DMS53 (cell line): Measurements from ENCODE around the gene DTYMK.

Experiments
- DNase-seq: peaks from one replicate; lab custom pipeline; 2025; lab: John Stamatoyannopoulos, UW

The DTYMK gene

GRCh38 chr2:241686650-241687425 is at the start of gene DTYMK:
Gene DTYMK (minus strand): TSS chr2:241686815. CDS start chr2:241686783, 32 bp downstream.
- peak; percentile 97 for DNase-seq

- DNase-seq: no peak
Measured at GRCh38 chr2:241736111-241736510, 49.5 kb upstream of the DTYMK start.

- peak; percentile 90 for DNase-seq
Measured at GRCh38 chr2:241734467-241735208, 48.0 kb upstream of the DTYMK start, which contains the start of gene D2HGDH. Gene D2HGDH (plus strand): TSS chr2:241734630. CDS start chr2:241735225, 595 bp downstream.

- no peak for DNase-seq
Measured at GRCh38 chr2:241734208-241734466, 47.5 kb upstream of the DTYMK start.

GRCh38 chr2:241733391-241734207 is 47.0 kb upstream of the DTYMK start:
- DNase-seq: peak; percentile 15

GRCh38 chr2:241732513-241733186 is 46.0 kb upstream of the DTYMK start:
- DNase-seq: peak; percentile 58

- no peak for DNase-seq
Measured at GRCh38 chr2:241730671-241731293, 44.2 kb upstream of the DTYMK start.

- no peak for DNase-seq
Measured at GRCh38 chr2:241729868-241730267, 43.3 kb upstream of the DTYMK start.

GRCh38 chr2:241728627-241729026 is 42.0 kb upstream of the DTYMK start:
- DNase-seq: no peak

- DNase-seq: no peak
Measured at GRCh38 chr2:241728000-241728399, 41.4 kb upstream of the DTYMK start.

- no peak for DNase-seq
Measured at GRCh38 chr2:241726459-241726858, 39.8 kb upstream of the DTYMK start.

- DNase-seq: no peak
Measured at GRCh38 chr2:241724975-241725870, 38.6 kb upstream of the DTYMK start.

- DNase-seq: no peak
Measured at GRCh38 chr2:241724259-241724974, 37.8 kb upstream of the DTYMK start.

- no peak for DNase-seq
Measured at GRCh38 chr2:241722896-241723454, 36.4 kb upstream of the DTYMK start.

- DNase-seq: no peak
Measured at GRCh38 chr2:241721852-241722251, 35.2 kb upstream of the DTYMK start.

GRCh38 chr2:241720560-241720959 is 33.9 kb upstream of the DTYMK start:
- no peak for DNase-seq

- DNase-seq: no peak
Measured at GRCh38 chr2:241720099-241720498, 33.5 kb upstream of the DTYMK start.

- no peak for DNase-seq
Measured at GRCh38 chr2:241719093-241719492, 32.5 kb upstream of the DTYMK start.

- no peak for DNase-seq
Measured at GRCh38 chr2:241708879-241709278, 22.3 kb upstream of the DTYMK start.

- no peak for DNase-seq
Measured at GRCh38 chr2:241706537-241706936, 19.9 kb upstream of the DTYMK start.
